Activated CD4-positive, alpha-beta T cell treated with anti-CD3 and anti-CD28 coated beads for 36 hours (primary cell): ENCODE data around the gene AIMP1. TPM values are rescaled to one million over a fixed set of nuclear protein-coding genes. Genes with fewer than 3 reads are reported as not detected.
"Not testable (repeated sequence)": the region's sequence is repeated elsewhere in the genome, so short reads cannot be mapped to it uniquely, and the experiment has no call there.

Experiments used
- ATAC-seq: fragments of 200-7000 bp; cut with Tn5 transposase; one replicate; pipeline ENCODE4 v1.10.0; 2021; ENCODE audit warnings: mild to moderate bottlenecking, moderate library complexity
- CTCF ChIA-PET: fragments of 350-600 bp; sonication (Branson Sonifier 250); formaldehyde crosslinking; loops from one replicate; lab custom pipeline; 2021; ENCODE audit warnings: antibody characterized with exemption; lab: Charles Lee
- POLR2A ChIA-PET: fragments of 350-600 bp; sonication (Branson Sonifier 250); formaldehyde crosslinking; loops from one replicate; lab custom pipeline; 2021; ENCODE audit warnings: antibody characterized with exemption, inconsistent platforms; lab: Charles Lee
- DNase-seq: peaks from one replicate; pipeline ENCODE4 v3.0.0-alpha.2; 2020
- H3K27ac Mint-ChIP-seq: one replicate; pipeline ENCODE4 v1.8.0; 2021; ENCODE audit warnings: mixed read lengths
- H3K27me3 Mint-ChIP-seq: one replicate; pipeline ENCODE4 v1.8.0; 2021; ENCODE audit warnings: mixed read lengths
- H3K36me3 Mint-ChIP-seq: one replicate; pipeline ENCODE4 v1.8.0; 2021; ENCODE audit warnings: low read depth, mixed read lengths
- H3K4me1 Mint-ChIP-seq: one replicate; pipeline ENCODE4 v1.8.0; 2021; ENCODE audit warnings: mixed read lengths
- H3K4me3 Mint-ChIP-seq: one replicate; pipeline ENCODE4 v1.8.0; 2021; ENCODE audit warnings: mild to moderate bottlenecking, moderate library complexity, mixed read lengths
- H3K9me3 Mint-ChIP-seq: one replicate; pipeline ENCODE4 v1.8.0; 2021; ENCODE audit warnings: low read depth, mixed read lengths
- intact Hi-C, 2 experiments: fragments of 100-400 bp; cut with DNase I in 1 of 2; cut with micrococcal nuclease in 1 of 2; formaldehyde crosslinking; loops; one replicate each; pipeline versions ENCODE4 v1.14.2 to v1.15.1; 2022 to 2024; cut with DNase I, micrococcal nuclease
- total RNA-seq, 2 experiments: library from RNA; stranded (reverse); gene quantifications; one replicate each; pipeline ENCODE4 v1.2.3, GENCODE V29; 2021

Gene AIMP1
- total RNA-seq, 2 experiments from 2014 or later = 41.9 to 69.5 TPM

DNA sequence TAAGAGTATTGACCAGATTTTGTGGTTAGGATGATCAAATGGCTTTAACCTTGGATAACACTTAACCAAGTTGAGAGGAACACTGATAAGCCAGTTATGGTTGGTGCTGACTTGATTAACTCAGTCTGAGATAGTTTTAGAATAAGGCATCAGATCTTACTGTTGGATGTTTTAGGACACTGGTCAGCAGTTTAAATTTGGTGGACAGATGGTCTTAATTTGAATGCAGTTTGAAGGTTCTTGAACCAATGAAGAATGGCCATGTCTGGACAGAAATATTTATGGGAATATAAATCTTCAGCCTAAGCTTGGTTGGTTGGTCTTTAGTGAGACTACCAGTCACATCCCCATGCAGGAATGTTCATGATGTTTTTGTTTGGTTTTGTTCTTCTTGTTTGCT, 54.8 kb downstream of the AIMP1 start:
- no peak overlapping the region for H3K27ac Mint-ChIP-seq

DNA sequence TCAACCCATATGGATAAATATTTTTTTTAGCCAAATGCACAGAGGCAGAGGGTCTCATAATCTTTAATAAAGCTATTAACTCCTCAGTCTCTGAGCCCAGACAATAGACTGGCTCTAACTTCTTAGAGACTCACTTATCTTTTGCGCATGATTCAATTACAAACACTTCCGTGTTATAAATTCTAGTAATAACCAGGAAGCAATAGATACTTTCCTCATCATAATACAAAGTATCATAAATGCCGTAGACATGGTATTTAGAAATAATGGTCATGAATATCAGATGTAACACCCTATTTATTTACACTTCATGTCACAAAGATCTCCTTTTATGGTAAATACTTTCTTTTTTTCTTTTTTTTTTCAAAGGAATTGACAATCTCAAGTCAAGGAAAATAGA, 56.7 kb downstream of the AIMP1 start:
- Mint-ChIP-seq H3K36me3 (no peaks in the 10 kb centered on the region), H3K4me3 (no peak overlapping the region), H3K27ac (no peak overlapping the region), H3K27me3 (peaks cover 24% of the 10 kb centered on the region), H3K9me3 (no peaks in the 10 kb centered on the region), H3K4me1 (peaks cover 1% of the 10 kb centered on the region)
- ChIA-PET POLR2A (no interaction called here), CTCF (no interaction called here)
- ATAC-seq = no peak
- intact Hi-C loops = no loop called here
- no peak for DNase-seq

More for the DNA sequence above, 54.8 kb downstream of the AIMP1 start:
- Mint-ChIP-seq H3K27me3 (peaks cover 28% of the 10 kb centered on the region), H3K36me3 (no peaks in the 10 kb centered on the region), H3K9me3 (no peaks in the 10 kb centered on the region), H3K4me3 (no peak overlapping the region), H3K4me1 (peaks cover 1% of the 10 kb centered on the region)
- no peak for DNase-seq
- ATAC-seq = no peak
- intact Hi-C loops = no loop called here
- POLR2A ChIA-PET = no interaction called here
- CTCF ChIA-PET = interaction anchor here (0.6 to 2.1 kb wide), 3 partner anchors 132 to 528 kb away, joined by 3 to 14 read pairs (median 8); no protein-coding TSS in a partner anchor

DNA sequence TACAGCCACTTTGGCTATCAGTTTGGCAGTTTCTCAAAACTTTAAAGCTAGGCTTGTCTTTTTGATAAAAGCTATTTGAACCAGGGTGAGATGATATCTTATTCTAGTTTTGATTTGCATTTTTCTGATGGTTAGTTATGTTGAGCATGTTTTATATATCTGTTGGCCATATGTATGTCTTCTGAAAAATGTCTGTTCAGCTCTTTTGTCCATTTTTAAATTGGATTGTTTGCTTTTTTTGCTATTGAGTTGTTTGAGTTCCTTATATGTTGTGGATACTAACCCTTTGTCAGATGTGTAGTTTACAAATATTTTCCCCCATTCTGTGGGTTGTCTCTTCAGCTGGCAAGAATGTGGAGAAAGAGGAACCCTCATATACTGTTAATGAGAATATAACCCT, 63.8 kb downstream of the AIMP1 start:
- DNase-seq (no peak), ATAC-seq (no peak)
- H3K27me3 Mint-ChIP-seq = peaks cover 12% of the 10 kb centered on the region
- no peak overlapping the region for H3K27ac Mint-ChIP-seq
- CTCF ChIA-PET = no interaction called here
- no peak overlapping the region for H3K4me3 Mint-ChIP-seq
- no peaks in the 10 kb centered on the region for H3K9me3 Mint-ChIP-seq
- H3K36me3 Mint-ChIP-seq = no peaks in the 10 kb centered on the region
- no peaks in the 10 kb centered on the region for H3K4me1 Mint-ChIP-seq
- intact Hi-C loops = no loop called here
- POLR2A ChIA-PET = no interaction called here

DNA sequence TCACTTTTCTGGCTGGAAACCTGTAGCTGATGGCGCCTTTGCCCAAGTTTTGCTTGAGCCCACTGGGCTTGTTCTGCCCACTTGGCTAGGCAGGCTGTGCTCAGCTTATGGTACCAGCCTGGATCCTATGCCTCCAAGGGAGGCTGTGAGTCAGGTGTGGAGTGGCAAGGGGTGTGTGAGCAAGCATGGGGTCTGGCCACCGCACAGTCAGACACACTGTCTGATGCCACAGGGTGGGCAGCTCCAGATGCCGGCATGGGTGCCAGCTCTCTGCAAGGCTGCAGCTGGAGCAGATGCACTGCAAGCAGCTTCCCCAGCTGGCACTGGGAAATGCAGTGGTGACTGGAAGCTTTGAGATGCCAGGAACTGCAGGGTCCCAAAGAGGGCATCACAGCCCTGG, 68.5 kb downstream of the AIMP1 start:
- DNase-seq = no peak

DNA sequence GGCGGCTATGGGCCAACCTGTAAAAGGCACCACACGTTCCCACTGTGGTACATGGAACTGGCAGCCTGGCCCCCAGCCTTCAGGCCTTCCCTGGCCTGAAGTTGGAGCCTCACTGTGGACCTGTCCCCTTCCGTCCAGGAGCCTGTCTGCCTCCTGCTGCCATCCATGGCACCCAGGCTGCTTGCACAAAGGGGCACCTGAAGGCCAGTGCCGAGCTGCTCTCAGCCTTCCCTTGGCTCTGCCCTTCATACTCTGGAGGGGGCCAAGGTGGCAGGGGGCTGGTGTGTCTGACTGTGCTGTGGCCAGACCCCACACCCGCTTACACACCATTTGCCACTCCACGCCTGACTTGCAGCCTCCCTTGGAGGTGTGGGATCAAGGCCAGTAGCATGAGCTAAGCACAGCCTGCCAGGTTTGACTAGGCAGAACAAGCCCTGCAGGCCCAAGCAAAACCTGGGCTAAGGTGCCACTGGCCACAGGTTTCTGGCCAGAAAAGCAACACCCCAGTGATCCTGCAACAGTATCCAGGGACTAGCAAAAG, 69.6 kb downstream of the AIMP1 start:
- Mint-ChIP-seq H3K4me1 (no peaks in the 10 kb centered on the region), H3K27me3 (peaks cover 4% of the 10 kb centered on the region), H3K4me3 (no peak overlapping the region), H3K27ac (no peak overlapping the region), H3K36me3 (no peaks in the 10 kb centered on the region), H3K9me3 (no peaks in the 10 kb centered on the region)
- intact Hi-C loops = no loop called here
- no peak for DNase-seq
- ChIA-PET CTCF (interaction anchor here (0.6 to 1.1 kb wide), 2 partner anchors 11 to 15 kb away, joined by 4 read pairs; no protein-coding TSS in a partner anchor), POLR2A (no interaction called here)
- no peak for ATAC-seq

More for the DNA sequence above, 68.5 kb downstream of the AIMP1 start:
- ChIA-PET POLR2A (no interaction called here), CTCF (interaction anchor here (1.1 kb wide), 1 partner anchor 16 kb away, joined by 4 read pairs; no protein-coding TSS in a partner anchor)
- no peaks in the 10 kb centered on the region for H3K9me3 Mint-ChIP-seq
- ATAC-seq = no peak
- no peaks in the 10 kb centered on the region for H3K4me1 Mint-ChIP-seq
- H3K27me3 Mint-ChIP-seq = peaks cover 4% of the 10 kb centered on the region
- H3K27ac Mint-ChIP-seq = no peak overlapping the region
- H3K4me3 Mint-ChIP-seq = no peak overlapping the region
- H3K36me3 Mint-ChIP-seq = no peaks in the 10 kb centered on the region
- intact Hi-C loops = no loop called here

DNA sequence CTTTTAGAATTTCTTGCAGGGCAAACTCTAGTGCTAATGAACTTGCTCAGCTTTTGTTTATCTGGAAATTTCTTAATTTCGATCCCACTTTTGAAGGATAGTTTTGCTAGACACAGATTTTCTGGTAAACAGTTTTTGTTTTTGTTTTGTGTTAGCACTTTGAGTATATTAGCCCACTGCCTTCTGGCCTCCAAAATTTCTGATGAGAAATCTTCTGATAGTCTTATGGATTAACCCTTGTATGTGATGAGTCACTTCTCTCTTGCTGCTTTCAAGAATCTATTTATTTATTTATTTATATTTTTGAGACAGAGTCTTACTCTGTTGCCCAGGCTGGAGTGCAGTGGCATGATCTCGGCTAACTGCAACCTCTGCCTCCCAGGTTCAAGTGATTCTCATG, 79.2 kb downstream of the AIMP1 start:
- Mint-ChIP-seq H3K4me1 (no peaks in the 10 kb centered on the region), H3K27ac (no peak overlapping the region)
- ATAC-seq = no peak

DNA sequence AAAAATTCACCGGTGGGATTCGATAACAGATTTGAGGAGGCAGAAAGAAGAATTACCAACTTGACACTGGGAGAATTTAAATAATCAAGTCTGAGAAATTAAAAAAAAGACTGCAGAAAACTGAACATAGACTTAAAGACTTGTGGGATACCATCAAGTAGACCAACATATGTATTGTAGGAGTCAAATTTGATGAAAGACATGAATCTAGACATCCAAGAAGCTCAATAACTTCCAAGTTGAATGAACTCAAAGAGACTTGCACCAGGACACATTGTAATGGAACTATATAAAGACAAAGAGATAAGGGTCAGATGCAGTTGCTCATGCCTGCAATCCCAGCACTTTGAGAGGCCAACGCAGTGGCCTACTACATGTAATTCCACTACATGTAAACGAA, 82.5 kb downstream of the AIMP1 start:
- intact Hi-C loops, ATAC-seq, H3K36me3 Mint-ChIP-seq, H3K4me3 Mint-ChIP-seq, DNase-seq, POLR2A ChIA-PET, H3K4me1 Mint-ChIP-seq, H3K27me3 Mint-ChIP-seq, H3K27ac Mint-ChIP-seq, CTCF ChIA-PET: not testable (repeated sequence)
- peaks cover 25% of the 10 kb centered on the region for H3K9me3 Mint-ChIP-seq

More for the DNA sequence above, 79.2 kb downstream of the AIMP1 start:
- intact Hi-C loops = no loop called here
- CTCF ChIA-PET = no interaction called here
- Mint-ChIP-seq H3K27me3 (peaks cover 13% of the 10 kb centered on the region), H3K4me3 (no peak overlapping the region), H3K36me3 (no peaks in the 10 kb centered on the region), H3K9me3 (peaks cover 27% of the 10 kb centered on the region)
- POLR2A ChIA-PET = no interaction called here
- no peak for DNase-seq

Other genes starting within 250 kb of the AIMP1 start
- gene TBCK, start 341 bp upstream of the AIMP1 start, total RNA-seq = 10 to 100 TPM; 22.5 to 25.1 TPM
- not detected for gene GIMD1, start 52.2 kb downstream of the AIMP1 start, total RNA-seq